Left lung (tissue), 10 donors: ENCODE results near the gene JPT1. TPM values are rescaled to one million over a fixed set of nuclear protein-coding genes. Genes with fewer than 3 reads are reported as not detected.
"Not testable (repeated sequence)": the region's sequence is repeated elsewhere in the genome, so short reads cannot be mapped to it uniquely, and the experiment has no call there.

Experiments
- ATAC-seq: fragments of 200-7000 bp; cut with Tn5 transposase; one replicate; pipeline ENCODE4 v1.9.1; 2020; ENCODE audit warnings: moderate library complexity
- DNase-seq, 4 donors: peaks; one replicate each; pipeline ENCODE4 v3.0.0-alpha.2; 2013 to 2020
- H3K27ac ChIP-seq, 2 donors: fragments of 200-600 bp; sonication (generic) in 1 of 2; one replicate each; pipeline versions ENCODE4 v1.5.0 to v1.8.0; 2020 to 2021
- H3K27me3 ChIP-seq, 2 donors: fragments of 200-600 bp; sonication (generic) in 1 of 2; one replicate each; pipeline versions ENCODE4 v1.5.0 to v1.8.0; 2020 to 2021
- H3K36me3 ChIP-seq, 2 donors: fragments of 200-600 bp; sonication (generic) in 1 of 2; one replicate each; pipeline versions ENCODE4 v1.5.0 to v1.8.0; 2020 to 2021
- H3K4me1 ChIP-seq, 2 donors: fragments of 200-600 bp; one replicate each; pipeline ENCODE4 v1.8.0; 2021
- H3K4me3 ChIP-seq, 2 donors: fragments of 200-600 bp; sonication (generic) in 1 of 2; one replicate each; pipeline versions ENCODE4 v1.5.0 to v1.8.0; 2020 to 2021; ENCODE audit warnings: mild to moderate bottlenecking in 1 of 2
- H3K9me3 ChIP-seq, 2 donors: fragments of 200-600 bp; sonication (generic) in 1 of 2; one replicate each; pipeline versions ENCODE4 v1.5.0 to v1.8.0; 2020 to 2021
- intact Hi-C, 2 donors: fragments of 100-400 bp; cut with DNase I; formaldehyde crosslinking; loops; one replicate each; pipeline versions ENCODE4 v1.11.2 to v1.14.2; 2022
- polyA plus RNA-seq, 6 donors: library from polyadenylated mRNA; unstranded; fragments of 120-200 nt; gene quantifications; one replicate each; pipeline ENCODE4 v1.2.1, GENCODE V29; 2013; ENCODE audit not compliant: insufficient read length in 6 of 6
- total RNA-seq, 2 donors: library from RNA; stranded (reverse); fragmentation: NEBNext Ultra II Directional; extraction: Animal tissue kit (Norgen Biotek cat#: 25700); gene quantifications; one replicate each; pipeline ENCODE4 v1.2.1, GENCODE V29; 2021
- TF ChIP-seq, protein P1 (sequence below), 2 donors: fragments of 200-600 bp; sonication (generic) in 1 of 2; IDR thresholded peaks; one replicate each; pipeline versions ENCODE4 v1.5.0 to v1.8.0; 2021; ENCODE audit warnings: antibody characterized with exemption in 2 of 2
- donor health status: DM: no; HTN: yes; CAD: no.
- donor health status: DM: no; HTN: no; CAD: no.

The JPT1 gene
- total and polyA plus RNA-seq, 8 donors: 65.0 to 115 (median 87.9) TPM

DNA sequence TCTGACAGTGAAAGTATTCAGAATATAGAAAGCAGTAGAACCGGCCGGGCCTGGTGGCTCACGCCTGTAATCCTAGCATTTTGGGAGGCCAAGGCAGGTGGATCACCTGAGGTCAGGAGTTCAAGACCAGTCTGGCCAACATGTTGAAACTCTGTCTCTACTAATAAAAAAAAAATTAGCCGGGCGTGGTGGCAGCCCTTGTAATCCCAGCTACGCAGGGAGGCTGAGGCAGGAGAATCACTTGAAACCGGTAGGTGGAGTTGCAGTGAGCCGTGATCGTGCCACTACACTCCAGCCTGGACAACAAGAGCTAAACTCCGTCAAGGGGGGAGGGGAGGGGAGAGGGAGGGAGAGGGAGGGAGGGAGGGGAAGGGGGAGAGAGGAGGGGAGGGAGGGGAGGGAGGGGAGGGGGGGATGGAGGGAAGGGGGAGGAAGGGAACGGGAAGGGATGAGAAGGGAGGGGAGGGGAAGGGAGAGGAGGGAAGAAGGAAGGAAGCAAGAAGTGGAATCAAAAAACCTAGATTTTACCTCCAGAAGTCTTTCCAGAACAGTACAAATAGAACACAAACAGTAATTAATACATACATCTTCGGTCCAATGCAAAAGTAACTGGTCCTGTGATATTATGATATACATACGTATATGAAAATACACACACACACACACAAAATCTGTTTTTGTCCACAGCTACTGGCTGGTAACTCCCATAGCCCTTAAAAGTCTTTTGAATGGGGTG is 11.9 kb downstream of the JPT1 start:
- H3K27me3 ChIP-seq: no peaks in the 10 kb centered on the region
- no peak overlapping the region for H3K27ac ChIP-seq
- H3K4me3 ChIP-seq: no peak overlapping the region
- TF ChIP-seq, protein P1, sequence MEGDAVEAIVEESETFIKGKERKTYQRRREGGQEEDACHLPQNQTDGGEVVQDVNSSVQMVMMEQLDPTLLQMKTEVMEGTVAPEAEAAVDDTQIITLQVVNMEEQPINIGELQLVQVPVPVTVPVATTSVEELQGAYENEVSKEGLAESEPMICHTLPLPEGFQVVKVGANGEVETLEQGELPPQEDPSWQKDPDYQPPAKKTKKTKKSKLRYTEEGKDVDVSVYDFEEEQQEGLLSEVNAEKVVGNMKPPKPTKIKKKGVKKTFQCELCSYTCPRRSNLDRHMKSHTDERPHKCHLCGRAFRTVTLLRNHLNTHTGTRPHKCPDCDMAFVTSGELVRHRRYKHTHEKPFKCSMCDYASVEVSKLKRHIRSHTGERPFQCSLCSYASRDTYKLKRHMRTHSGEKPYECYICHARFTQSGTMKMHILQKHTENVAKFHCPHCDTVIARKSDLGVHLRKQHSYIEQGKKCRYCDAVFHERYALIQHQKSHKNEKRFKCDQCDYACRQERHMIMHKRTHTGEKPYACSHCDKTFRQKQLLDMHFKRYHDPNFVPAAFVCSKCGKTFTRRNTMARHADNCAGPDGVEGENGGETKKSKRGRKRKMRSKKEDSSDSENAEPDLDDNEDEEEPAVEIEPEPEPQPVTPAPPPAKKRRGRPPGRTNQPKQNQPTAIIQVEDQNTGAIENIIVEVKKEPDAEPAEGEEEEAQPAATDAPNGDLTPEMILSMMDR (IDR thresholded peaks at IDR 0.05): no peak
- intact Hi-C loops: no loop called here
- peaks cover 0 to 5% of the 10 kb centered on the region in 2 donors for H3K4me1 ChIP-seq
- H3K9me3 ChIP-seq: no peaks in the 10 kb centered on the region
- no peak for DNase-seq
- H3K36me3 ChIP-seq: peaks cover 0 to 83% of the 10 kb centered on the region in 2 donors
- ATAC-seq: no peak

DNA sequence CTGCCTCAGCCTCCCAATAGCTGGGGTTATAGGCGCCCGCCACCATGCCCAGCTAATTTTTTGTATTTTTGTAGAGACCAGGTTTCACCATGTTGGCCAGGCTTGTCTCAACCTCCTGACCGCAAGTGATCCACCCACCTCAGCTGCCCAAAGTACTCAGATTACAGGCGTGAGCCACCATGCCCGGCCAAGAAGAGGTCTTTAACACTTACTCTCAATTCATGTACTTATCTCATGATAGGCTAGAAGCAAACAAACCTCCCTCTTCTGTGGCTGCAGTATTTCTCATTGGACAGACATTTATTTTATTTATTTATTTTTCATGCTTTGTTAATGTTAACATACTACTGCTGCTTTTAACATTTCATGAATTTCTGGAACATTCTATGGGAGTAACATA is 15.8 kb downstream of the JPT1 start:
- Histone ChIP-seq H3K4me3 (no peak overlapping the region), H3K9me3 (no peaks in the 10 kb centered on the region), H3K27ac (no peak overlapping the region), H3K27me3 (no peaks in the 10 kb centered on the region), H3K4me1 (peaks cover 0 to 5% of the 10 kb centered on the region in 2 donors), H3K36me3 (peaks cover 0 to 59% of the 10 kb centered on the region in 2 donors)
- TF ChIP-seq, protein P1 (IDR thresholded peaks at IDR 0.05): no peak
- ATAC-seq (no peak), DNase-seq (no peak)
- intact Hi-C loops: no loop called here

DNA sequence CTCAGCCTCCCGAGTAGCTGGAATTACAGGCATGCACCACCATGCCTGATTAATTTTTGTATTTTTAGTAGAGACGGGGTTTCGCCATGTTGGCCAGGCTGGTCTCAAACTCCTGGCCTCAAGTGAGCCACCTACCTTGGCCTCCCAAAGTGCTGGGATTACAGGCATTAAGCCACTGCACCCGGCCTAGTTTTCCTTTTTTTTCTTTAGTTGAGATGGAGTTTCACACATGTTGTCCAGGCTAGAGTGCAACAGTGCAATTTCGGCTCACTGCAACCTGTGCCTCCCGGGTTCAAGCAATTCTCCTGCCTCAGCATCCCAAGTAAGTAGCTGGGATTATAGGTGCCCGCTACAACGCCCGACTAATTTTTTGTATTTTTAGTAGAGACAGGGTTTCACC is 16.6 kb downstream of the JPT1 start:
- H3K27me3 ChIP-seq, DNase-seq, H3K4me1 ChIP-seq, ATAC-seq, intact Hi-C loops, H3K27ac ChIP-seq, H3K4me3 ChIP-seq, H3K9me3 ChIP-seq: not testable (repeated sequence)
- H3K36me3 ChIP-seq: peaks cover 0 to 52% of the 10 kb centered on the region in 2 donors

DNA sequence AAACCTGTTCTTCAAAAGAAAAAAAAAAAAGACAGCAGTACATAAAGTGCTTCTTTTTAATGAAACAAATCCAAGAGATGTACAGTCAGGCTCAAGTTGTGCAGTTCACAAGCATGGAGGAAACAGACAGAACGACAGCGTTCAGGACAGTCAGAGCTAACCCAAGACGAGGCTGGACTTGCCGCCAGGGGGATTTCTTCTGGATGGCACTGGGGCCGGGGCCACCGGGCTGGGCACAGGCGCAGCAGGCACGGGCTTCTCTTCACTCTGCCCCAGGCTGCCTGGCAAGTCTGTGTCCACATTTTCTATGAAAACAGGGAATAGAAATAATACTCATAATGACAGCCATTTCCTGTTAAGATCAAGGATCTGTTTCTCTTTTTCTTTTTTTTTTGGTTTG is 18.4 kb downstream of the JPT1 start:
- no peak for DNase-seq
- Histone ChIP-seq H3K36me3 (peaks cover 0 to 37% of the 10 kb centered on the region in 2 donors), H3K4me1 (peaks cover 7 to 11% of the 10 kb centered on the region in 2 donors), H3K27ac (no peak overlapping the region), H3K9me3 (no peaks in the 10 kb centered on the region), H3K4me3 (no peak overlapping the region), H3K27me3 (no peaks in the 10 kb centered on the region)
- intact Hi-C loops: no loop called here
- ATAC-seq: no peak
- TF ChIP-seq, protein P1 (IDR thresholded peaks at IDR 0.05): no peak

DNA sequence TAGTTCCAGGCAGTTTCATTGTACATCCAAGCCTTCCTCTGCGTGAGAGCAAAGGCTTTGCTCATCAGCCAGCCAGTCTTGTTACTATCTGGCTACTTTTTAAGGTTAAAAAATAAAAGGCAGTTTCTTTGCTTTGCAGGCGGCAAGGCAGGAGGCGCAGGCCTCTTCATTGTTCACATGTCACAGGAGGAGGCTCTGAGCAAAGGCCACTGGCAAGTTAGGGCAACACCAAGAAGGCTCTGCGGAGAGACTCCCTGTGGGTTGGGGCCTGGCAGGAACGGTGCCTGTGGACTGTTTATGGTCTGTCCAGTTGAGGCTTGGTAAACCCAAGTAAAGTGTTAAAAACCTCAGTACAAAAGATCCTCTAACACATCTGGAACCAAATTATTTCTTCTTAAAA is 18.9 kb downstream of the JPT1 start:
- ATAC-seq (no peak), DNase-seq (no peak)
- Histone ChIP-seq H3K4me1 (peaks cover 9 to 14% of the 10 kb centered on the region in 2 donors), H3K4me3 (no peak overlapping the region), H3K36me3 (peaks cover 0 to 32% of the 10 kb centered on the region in 2 donors), H3K27ac (no peak overlapping the region), H3K9me3 (no peaks in the 10 kb centered on the region), H3K27me3 (no peaks in the 10 kb centered on the region)
- intact Hi-C loops: no loop called here
- TF ChIP-seq, protein P1 (IDR thresholded peaks at IDR 0.05): no peak

DNA sequence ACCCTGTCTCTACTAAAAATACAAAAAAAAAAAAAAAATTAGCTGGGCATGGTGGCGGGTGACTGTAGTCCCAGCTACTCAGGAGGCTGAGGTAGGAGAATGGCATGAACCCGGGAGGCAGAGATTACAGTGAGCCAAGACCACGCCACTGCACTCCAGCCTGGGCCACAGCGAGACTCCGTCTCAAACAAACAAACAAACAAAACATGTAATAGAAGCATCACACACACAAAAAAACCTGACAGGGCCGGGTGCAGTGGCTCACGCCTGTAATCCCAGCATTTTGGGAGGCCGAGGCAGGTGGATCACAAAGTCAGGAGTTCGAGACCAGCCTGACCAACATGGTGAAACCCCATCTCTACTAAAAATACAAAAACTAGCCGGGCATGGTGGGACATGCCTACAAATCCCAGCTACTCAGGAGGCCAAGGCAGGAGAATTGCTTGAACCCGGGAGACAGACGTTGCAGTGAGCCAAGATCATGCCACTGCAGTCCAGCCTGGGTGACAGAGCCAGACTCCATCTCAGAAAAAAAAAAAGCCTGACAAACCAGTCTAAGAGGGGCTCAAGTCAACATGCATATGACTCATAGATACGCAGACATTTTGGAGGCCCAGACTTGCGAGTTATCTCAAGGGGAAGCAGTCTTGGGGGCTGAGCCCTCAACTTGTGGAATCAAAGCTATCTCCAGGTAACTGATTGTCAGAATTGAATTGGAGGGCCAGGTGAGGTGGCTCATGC is 20.5 kb downstream of the JPT1 start:
- H3K4me3 ChIP-seq, ATAC-seq, H3K27me3 ChIP-seq, H3K9me3 ChIP-seq, intact Hi-C loops, H3K27ac ChIP-seq, DNase-seq: not testable (repeated sequence)
- H3K4me1 ChIP-seq: peaks cover 10 to 23% of the 10 kb centered on the region in 2 donors
- peaks cover 0 to 32% of the 10 kb centered on the region in 2 donors for H3K36me3 ChIP-seq
